GM19043 (cell line): ENCODE data around the gene SEPTIN1.
"Not testable (repeated sequence)": the region's sequence is repeated elsewhere in the genome, so short reads cannot be mapped to it uniquely, and the experiment has no call there.

Experiments used
- ATAC-seq: cut with Tn5 transposase; IDR thresholded peaks from one replicate; pipeline ENCODE4 v1.9.1; 2021; ENCODE audit warnings: low read depth; ENCODE audit not compliant: unreplicated experiment

SEPTIN1 gene

DNA sequence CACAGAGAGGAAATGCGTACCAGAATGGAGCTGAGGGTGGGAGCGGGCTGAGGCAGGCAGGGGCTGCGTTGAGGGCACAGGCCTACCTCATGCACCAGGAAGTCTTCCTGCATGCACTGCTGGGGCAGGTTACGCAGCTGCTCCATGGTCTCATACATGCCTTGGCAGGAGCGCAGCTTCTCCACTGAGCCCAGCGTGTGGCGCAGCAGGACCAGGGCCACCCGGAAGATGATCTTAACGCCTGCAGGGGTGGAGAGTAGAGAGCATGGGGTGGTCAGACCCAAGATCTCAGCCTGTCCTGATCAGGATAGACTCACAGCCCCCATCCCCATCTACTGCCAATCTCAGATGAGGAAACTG, 23.8 kb downstream of the SEPTIN1 start:
- no peak for ATAC-seq

DNA sequence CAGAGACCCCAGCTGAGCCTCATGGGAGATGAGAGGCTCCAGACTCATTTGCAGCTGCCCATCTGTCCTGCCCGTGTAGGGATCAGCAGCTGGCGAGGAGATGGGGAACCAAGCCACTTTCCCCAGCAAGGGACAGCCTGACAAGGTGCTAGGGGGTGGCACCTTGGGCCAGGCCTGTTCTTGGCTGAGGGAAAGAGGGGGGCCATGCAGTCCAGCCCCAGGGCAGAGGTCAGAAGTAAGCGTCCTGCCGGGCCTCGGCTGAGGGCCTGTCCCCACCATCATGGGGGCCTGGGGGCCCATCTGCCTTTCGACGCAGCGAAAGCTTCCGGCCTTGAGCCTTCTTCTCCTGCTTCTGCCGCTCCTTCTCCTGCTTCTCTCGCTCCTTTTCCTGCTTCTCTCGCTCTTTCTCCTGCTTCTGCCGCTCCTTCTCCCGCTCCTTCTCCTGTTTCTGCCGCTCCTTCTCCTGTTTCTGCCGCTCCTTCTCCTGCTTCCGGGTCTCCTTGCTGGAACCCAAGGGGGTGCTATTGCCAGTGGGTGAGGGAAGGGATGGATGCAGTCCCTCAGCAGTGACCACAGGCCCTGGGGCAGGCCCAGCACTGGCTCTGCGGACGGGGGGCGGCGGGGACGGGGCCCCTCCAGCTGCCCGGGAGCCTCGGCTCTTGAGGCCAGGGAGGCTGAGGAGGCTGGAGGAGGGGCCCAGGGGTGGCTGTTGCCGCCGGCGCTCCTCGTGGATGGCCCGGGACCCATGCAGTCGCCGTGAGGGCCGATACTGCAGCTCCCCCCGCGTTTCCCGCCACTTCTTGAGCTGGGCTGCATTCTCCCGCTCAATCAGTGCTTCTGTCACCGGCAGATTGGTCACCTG, 24.4 kb downstream of the SEPTIN1 start:
- ATAC-seq = no peak

DNA sequence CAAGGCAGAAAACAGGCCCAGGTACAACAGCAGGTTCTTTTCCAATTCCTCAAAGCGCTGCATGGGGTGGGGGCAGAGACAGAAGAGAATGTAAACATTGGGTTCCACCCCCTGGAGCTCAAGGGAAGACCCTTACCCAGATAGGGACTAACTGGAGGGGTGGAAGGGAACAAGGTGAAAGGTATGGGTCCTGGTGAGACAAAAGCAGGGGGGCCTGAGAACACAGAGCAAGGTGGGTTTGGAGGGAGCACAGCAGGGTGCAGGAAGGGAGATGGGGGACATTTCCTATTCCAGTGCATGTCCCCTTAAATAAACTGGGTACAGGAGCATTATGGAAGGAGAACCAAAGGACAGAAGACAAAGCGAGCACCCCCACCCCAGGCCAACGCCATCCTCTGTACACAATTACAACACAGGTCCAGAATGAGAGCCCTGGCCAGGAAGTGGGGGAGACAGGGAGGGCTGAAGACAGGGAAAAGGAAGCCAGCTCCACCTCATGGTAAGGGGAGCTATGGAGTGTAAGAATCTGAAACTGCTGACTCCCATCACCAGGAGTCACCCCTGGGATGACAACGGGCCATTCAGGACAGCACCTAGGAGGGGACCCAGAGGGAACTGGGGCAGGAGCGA, 25.2 kb downstream of the SEPTIN1 start:
- ATAC-seq = no peak

DNA sequence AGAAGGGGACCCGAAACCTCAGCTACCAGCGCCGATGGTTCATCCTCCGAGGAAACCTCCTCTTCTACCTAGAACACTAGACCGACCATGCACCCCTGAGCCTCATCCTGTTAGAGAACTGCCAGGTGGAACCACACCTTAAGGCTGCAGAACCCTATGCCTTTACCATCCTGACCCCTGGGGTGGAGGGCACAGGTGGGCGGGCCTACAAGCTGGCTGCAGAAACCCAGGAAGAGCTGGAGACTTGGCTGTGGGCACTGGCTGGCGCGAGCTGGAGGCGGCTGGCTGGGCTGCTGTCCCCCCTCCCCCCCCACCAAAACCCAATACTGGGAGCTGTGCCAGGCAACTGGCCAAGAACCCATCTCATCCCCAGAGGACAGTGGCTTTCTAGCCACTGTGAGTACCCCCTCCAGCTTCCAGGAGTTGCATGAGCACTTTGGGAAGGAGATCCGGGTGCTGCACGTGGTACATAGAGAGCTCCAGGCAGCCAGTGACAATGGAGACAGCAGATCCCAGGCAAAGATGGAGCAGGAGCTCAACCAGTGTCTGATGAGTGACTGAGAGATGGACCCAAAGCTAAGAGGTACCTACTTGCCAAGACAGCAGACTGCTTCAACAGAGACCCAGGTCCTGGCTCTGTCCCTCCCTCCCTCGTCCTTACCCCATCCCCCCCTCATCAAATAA, 25.8 kb downstream of the SEPTIN1 start:
- ATAC-seq = no peak

DNA sequence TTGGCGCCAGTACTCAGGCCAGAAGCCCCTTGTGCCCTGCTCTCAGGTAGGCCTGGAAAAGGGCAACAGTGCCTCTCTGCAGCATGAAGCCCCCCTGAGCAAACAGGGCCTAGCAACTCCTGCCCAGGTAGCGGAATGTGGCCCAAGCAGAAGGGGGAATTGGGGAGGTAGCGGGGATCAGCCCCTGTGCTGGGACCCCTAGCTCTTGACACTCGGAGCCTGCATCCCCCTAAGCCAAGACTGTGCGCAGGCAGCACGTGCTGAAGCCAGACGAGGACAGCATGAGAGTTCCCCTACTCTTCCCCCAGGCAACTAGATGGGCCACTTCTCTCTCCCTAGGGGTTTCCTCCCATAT, 26.4 kb downstream of the SEPTIN1 start:
- no peak for ATAC-seq

DNA sequence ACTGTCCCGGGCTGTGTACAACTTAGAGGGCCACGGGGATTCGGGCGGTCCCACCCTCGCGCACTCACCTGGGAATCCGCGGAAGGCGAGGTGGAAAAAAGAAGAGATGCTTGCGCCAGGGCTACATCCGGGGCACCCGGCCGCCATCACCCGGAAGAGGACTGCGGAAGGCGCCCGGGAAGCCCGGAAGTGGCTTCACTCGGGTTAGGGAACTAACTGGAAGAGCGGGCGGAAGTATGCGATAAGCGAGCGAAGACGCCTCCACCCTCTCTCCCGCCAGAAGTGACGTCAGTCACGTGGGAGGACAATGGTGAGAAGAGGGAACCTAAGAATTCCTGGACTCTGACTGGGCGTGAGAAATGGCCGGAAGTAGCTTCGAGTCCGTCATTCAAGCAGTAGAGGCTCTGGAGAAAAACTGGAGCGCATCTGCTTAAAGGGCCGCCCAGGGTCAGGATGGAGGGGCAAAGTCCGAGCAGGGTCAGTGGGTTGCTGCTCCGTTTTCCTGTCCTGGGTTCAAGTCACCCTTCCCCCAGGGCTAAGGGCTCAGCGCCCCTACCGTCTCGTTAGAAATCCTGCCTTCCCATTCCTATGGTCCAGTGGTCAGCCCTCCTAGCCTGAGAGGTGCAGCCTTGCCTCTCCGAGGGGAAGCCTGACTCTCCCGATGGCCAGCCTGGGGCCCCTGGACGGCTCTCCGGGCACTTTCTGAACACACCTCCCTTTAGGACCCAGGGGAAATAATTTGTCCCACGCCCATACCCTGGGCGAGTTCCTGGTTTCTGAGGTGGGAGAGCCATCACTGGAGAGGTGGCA, 27.0 kb downstream of the SEPTIN1 start, which contains the start of gene CD2BP2:
Gene CD2BP2, minus strand, starts transcription at position 165 of the 810 bp plus-strand sequence. CDS start 627 bp downstream, outside the sequence.
- no peak for ATAC-seq

DNA sequence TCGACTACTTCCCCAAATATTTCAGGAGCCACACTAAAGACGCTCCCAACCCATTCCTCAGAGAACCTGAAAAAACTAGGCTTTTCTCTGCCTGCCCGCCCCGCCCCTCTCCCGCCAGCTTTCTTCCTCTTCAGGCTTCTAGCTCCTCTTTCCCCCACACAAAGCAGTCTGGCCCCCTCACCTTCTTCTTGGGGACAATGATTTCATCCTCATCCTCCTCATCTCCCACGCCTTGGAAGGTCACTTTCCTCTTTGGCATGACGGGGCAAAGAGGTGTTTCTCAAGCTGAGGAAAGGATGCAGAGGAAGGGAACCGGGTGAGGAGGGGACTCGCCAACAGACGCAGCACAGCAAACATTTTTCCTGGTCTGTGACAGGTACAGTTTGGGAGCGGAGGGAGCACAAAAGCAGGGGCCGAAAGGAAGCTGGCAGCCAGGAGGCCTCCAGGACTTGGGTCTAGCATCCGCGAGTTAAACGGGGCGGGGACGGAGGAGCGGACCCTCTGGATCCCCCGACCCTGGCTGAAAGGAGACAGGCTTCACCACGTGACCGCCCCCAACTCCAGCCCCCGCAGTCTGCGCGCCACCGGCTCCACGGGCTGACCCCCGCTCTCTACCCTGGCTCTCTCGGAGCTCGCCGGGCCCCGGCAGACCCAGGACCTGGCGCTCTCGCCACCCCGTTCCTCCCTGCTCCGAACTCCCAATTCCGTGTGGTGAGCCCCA, 27.8 kb downstream of the SEPTIN1 start:
- no peak for ATAC-seq

DNA sequence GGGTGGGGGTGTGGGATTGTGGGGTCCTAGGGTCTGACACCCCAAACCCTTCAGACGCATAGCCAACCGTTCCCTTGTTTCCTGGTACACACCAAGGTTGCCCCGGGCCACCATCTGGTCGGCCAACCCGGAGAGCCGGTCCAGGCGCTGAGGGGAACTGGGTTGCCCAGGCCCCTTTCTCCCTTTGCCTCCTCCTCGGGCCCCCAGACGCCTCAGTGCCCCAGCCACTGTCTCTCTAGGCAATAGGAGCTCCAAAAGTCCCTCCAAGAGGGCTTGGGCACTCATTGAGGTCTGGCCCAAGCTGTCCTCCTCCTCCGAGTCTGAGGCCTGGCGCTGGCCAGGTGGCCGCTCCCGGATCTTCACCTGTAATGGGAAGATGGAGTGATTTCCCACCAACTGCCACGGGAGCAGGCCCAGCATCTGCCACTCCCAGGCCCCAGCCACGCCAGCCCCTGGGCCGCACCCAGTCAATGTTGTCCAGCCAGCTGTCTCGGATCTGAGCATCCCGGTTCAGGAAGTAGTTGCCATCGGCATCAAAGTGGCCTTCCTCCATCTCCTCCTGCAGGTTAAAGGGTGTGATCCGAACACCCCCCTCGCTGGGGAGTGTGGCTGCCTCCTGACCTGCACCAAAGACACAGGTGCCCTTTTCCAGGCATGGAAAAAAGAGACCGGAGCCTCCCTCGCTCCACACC, 28.8 kb downstream of the SEPTIN1 start:
- ATAC-seq = no peak

DNA sequence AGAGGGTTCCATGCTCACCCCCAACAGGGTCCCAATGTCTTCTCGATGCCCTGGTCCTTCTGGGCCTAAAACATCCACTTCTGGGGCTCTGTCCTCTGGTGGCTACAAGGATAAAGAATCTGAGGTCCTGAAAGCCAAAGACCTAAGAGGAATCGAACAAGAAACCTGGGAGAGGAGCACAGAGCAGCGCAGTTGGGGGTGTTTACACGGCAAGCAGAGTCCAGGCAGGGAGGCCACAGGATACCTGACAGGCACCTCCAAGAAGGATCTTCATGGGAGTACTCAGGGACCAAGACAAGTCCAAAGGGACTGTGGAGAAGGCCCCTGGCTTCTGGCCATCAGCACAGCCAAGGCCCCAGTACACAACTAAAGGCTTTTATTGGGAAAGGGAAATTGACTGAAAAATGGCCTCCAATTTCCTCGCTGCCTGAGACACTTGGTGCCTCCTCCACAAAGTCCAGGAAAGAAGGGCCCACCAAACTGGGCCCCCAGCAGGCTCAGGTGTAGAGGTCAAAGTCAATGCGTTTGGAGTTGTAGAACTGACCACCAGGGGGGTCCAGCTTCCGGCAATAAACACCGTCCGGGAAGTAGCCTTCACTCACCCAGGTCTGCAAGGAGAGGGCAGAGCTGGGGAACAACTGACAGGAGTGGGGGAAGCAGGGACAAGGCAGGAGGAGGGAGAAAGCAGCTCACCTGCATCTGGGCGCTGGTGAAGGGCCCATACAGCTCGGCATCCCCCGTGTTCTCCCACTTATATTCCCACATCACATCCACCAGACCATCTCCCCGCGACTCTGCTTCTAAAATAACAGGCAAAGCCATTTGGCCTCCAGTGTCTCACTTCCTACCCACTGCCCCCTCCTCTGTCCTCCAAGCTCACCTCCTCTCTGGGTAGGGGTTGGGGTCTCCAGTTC, 29.6 kb downstream of the SEPTIN1 start:
- ATAC-seq = no peak

DNA sequence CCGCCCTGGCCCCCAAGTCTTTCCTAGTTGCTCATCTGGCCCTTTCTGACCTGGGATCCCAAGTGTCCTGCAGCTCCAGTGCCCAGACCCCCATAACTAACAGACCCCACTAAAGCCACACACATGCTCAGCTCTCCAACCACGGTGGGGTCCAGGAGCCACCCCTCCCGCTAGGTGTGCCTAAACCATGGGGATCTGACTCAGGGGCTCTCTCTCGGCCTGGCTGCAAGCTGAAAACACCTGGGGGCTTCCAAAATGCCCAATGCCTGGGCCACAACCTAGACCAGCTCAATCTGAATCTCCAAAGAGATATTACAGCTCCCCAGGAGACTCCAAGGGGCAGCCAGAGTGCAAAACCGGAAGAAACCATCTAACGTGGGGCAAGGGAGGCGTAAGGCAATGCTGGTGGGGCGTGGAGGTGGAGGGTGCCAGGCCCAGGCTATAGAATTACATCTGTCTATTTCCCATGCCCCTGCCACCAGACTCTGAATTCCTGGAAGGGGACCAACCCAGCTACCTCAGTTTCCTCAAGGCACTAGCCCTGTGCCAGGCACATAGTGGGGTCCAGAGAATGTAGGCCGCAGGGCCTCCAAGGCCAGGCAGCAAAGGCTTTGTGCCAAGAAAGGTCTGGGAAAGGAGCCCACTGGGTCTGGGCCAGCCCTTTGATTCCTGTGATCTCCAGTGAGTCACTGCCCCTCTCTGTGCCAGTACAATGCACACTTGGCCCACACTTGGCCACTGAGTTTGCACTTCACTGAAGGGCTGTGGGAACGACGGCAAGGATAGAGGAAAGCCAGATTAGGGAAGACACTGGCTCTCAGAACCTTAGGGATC, 30.6 kb downstream of the SEPTIN1 start:
- no peak for ATAC-seq

DNA sequence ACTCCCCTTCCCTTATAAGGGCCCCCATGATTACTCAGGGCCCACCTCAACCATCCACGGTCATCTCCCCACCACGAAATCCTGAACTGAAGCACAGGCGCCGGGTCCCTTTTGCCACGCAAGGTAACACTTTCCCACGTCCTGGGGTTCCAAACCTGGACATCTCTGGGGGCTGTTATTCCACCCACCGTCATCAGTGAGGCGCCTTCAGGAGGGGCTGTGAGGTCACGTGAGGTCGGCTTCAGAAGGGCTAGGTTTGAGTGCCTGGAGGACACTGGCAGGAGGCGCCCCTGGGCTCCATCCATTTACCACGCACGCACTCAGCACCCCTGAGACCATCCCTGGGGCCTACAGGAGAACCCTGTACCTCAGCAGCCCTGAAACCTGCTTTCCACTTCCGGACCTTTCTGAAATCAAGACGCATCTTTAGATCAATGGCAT, 31.3 kb downstream of the SEPTIN1 start:
- no peak for ATAC-seq

DNA sequence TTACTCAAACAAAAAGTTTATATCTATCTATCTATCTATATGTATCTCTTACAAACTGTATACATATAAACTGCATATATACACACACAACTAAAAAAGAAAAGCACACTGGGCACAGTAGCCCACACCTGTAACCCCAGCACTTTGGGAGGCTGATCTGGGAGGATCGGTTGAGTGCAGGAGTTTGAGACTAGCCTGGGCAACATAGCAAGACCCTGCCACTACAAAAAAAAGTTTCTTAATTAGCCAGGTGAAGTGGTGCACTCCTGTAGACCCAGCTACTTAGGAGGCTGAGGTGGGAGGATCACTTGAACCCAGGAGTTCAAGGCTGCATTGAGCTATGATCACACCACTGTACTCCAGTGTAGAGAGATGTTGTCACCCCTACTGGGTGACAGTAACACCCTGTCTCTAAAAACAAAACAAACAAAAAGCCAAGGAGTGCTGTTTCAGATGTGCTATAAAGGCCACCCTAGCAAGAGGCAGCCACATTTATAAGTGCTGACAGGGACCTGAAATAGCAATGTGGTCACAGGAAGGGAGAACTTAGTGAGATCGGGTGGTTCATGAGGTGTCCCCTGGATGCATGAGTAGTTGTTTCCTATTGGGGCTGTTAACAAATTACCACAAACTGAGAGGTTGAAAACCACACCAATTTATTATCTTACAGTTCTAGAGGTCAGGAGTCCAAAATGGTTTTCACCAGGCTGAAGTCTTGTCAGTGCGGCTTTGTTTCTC, 32.1 kb downstream of the SEPTIN1 start:
- ATAC-seq = peak; percentile 49

DNA sequence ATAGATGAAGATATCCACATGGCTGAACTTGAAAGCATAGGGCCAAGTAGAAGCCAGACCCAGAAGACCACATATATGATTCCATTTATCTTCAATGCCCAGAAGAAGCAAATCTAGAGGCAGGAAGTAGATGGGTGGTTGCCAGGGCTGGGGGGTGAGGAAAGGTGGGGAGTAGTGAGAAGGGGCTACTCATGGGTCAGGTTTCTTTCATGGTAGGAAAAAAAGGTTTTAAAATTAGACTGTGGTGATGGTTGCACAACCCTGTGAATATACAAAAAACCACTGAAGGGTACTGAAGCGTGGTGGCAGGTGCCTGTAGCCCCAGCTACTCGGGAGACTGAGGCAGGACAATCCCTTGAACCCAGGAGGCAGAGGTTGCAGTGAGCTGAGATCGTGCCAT, 32.7 kb downstream of the SEPTIN1 start:
- ATAC-seq = no peak

DNA sequence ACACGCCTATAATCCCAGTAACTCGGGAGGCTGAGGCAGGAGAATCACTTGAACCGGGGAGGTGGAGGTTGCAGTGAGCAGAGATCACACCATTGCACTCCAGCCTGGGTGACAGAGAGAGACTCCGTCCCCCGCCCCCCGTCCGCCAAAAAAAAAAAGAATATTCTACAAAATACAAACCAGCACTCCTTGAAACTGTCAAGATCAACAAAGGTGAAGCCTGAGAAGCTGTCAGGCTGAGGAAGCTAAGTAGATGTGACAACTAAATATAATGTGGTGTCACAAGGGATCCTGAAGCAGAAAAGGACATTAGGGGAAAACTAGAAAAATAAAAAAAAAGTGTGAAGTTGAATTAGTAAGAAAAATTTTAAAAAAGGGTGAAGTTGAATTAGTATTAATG, 33.4 kb downstream of the SEPTIN1 start:
- ATAC-seq = no peak

DNA sequence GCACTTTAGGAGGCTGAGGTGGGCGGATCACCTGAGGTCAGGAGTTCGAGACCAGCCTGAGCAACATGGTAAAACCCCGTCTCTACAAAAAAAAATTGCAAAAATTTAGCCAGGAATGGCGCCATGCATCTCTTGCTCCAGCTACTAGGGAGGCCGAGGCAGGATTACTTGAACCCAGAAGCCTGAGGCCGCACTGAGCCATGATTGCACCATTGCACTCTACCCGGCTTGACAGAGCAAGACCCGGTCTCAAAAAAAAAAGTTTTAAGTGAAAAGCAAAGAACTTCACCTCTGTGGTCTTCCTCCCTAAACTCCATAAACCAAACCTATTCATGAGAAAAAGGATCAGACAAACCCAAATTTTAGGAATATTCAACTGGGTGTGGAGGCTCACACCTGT, 34.2 kb downstream of the SEPTIN1 start:
- no peak for ATAC-seq

DNA sequence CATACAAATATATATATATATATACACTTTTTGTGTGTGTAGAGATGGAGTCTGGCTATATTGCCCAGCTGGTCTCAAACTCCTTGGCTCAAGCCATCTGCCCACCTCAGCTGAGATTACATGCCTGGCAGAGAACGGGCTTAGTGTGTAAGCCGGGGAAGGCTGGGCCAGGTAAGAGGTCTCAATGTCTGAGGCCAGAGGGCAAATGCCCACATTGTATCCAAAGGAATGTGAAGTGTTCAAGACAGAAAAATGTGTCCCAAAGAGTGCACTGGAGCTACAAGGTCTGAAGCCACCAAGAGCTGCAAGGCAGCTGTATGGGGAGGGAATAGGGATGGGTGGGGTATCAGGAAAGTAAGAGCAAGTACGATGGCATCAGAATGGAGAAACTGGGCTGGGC, 36.1 kb downstream of the SEPTIN1 start:
- ATAC-seq = no peak

DNA sequence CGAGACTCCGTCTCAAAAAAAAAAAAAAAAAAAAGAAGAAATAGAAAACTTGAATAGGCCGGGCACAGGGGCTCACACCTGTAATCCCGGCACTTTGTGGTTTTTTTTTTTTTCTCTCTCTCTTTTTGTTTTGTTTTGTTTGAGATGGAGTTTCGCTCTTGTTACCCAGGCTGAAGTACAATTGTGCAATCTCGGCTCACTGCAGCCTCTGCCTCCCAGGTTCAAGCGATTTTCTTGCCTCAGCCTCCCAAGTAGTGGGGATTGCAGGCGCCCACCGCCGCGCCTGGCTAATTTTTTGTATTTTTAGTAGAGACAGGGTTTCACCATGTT, 38.9 kb downstream of the SEPTIN1 start:
- ATAC-seq = not testable (repeated sequence)
